HEK293T (cell line): ENCODE measurements around the gene CCDC92.

ENCODE experiments used
- ARNT ChIP-seq: fragments of 450-650 bp; IDR thresholded peaks from 2 replicates; pipeline ENCODE4 v1.6.1; 2017; ENCODE audit warnings: mild to moderate bottlenecking
- BHLHE40 ChIP-seq: fragments of 450-650 bp; IDR thresholded peaks from 2 replicates; pipeline ENCODE4 v1.6.1; 2016; ENCODE audit warnings: mild to moderate bottlenecking, moderate library complexity, borderline replicate concordance
- CTBP1 ChIP-seq: fragments of 450-650 bp; IDR thresholded peaks from 2 replicates; pipeline ENCODE4 v1.6.1; 2016; ENCODE audit warnings: borderline replicate concordance
- FOXA1 ChIP-seq: fragments of 450-650 bp; IDR thresholded peaks from 2 replicates; pipeline ENCODE4 v1.6.1; 2016; ENCODE audit warnings: mild to moderate bottlenecking
- FOXK2 ChIP-seq: fragments of 450-650 bp; IDR thresholded peaks from 2 replicates; pipeline ENCODE4 v1.6.1; 2016; ENCODE audit warnings: mild to moderate bottlenecking
- FOXM1 ChIP-seq: fragments of 450-650 bp; IDR thresholded peaks from 2 replicates; pipeline ENCODE4 v1.6.1; 2017; ENCODE audit warnings: mild to moderate bottlenecking, borderline replicate concordance
- L3MBTL2 ChIP-seq: fragments of 450-650 bp; conservative IDR thresholded peaks from 2 replicates; pipeline ENCODE4 v1.6.1; 2016; ENCODE audit warnings: mild to moderate bottlenecking
- LEF1 ChIP-seq: fragments of 450-650 bp; IDR thresholded peaks from 2 replicates; pipeline ENCODE4 v1.6.1; 2017; ENCODE audit warnings: mild to moderate bottlenecking, borderline replicate concordance
- NFRKB ChIP-seq: fragments of 450-650 bp; IDR thresholded peaks from 2 replicates; pipeline ENCODE4 v1.6.1; 2016; ENCODE audit warnings: mild to moderate bottlenecking, moderate library complexity
- SP1 ChIP-seq: fragments of 450-650 bp; IDR thresholded peaks from 2 replicates; pipeline ENCODE4 v1.6.1; 2017
- SUZ12 ChIP-seq: fragments of 450-650 bp; IDR thresholded peaks from 2 replicates; pipeline ENCODE4 v1.6.1; 2016; ENCODE audit warnings: mild to moderate bottlenecking
- TARDBP ChIP-seq: fragments of 450-650 bp; IDR thresholded peaks from 2 replicates; pipeline ENCODE4 v1.6.1; 2016

DNA sequence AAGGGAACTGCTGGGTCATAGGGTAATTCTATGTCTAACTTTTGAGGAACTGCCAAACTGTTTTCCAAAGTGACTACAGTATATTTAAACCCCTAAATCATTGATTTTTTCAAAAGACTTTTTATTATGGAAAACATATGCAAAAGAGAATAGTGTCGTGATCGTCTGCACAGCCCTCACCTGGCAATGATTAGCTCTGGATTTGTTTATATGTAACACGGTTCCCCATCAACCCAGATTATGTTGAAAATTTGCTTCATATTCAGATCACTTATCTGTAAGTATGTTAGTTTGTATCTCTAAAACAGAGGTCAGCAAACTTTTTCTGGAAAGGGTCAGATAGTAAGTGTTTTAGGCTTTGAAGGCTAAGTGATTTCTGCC, 52.7 kb downstream of the CCDC92 start:
- TF ChIP-seq TARDBP (no peak), SUZ12 (no peak), NFRKB (no peak), FOXK2 (no peak), SP1 (no peak), ARNT (no peak), CTBP1 (no peak), L3MBTL2 (no peak), BHLHE40 (no peak), FOXA1 (no peak), FOXM1 (no peak), LEF1 (no peak)
